Fibroblast of skin of back (primary cell): ENCODE results near the gene WEE2. TPM values are rescaled to one million over a fixed set of nuclear protein-coding genes. Genes with fewer than 3 reads are reported as not detected.
A peak's percentile ranks its signal among the peaks of the same experiment; 100 is the strongest.
"Not testable (repeated sequence)": the region's sequence is repeated elsewhere in the genome, so short reads cannot be mapped to it uniquely, and the experiment has no call there.

Source experiments
- DNase-seq: peaks from one replicate; pipeline ENCODE4 v3.0.0-alpha.2; 2013
- polyA plus RNA-seq, 2 experiments: library from polyadenylated mRNA; unstranded; fragments of 120-200 nt; gene quantifications; one replicate each; pipeline ENCODE4 v1.2.1, GENCODE V29; 2013; ENCODE audit not compliant: insufficient read length in 2 of 2

WEE2 gene
- polyA plus RNA-seq (2013, experiment 1 of 2; ENCODE audit: insufficient read length) = not detected
- not detected for polyA plus RNA-seq (2013, experiment 2 of 2; ENCODE audit: insufficient read length)

DNA sequence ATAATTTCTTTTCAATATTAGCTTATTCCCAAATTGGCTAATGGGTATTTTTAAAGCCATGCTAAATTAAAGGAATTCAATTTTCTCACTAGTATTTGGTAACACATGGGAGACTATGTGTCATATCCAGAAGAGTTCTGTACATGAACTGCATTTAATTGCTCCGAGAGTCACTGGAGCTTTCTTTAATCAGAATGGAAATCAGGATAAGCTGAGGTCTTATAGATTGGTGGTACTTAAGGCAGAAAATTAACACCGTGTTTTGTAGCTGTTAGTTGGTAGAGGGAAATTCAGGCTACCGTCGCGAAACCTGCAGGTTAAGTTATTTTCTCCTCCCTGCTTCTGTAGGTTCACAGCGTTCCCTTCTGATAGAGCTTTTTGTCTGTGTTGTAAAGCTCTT lies at the start of gene WEE2:
Gene WEE2 (plus strand): TSS at position 3 of the 400 bp plus-strand sequence. CDS start 406 bp downstream, outside the sequence.
- no peak for DNase-seq

DNA sequence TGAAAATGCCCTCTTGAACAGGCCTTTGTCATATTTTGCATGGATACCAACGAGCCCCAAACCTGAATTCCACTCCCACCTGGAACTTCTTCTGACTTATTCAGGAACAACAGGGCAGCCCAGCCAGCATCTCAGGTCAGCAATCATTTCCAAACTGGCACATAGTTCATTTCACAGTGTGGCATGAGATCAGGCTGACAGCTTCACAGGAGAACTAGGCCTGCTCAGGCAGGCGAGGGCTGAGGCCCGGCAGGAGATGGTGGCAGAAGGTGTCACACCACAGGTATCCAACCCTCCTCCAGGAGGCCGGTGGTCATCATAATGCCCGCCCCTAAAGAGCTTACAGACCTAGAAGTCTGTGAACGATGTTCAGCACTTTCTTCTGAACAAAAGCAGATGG lies 48.7 kb upstream of the WEE2 start:
- DNase-seq = no peak

- no peak for DNase-seq
Observed at GRCh38 chr7:141660259-141660658, 47.9 kb upstream of the WEE2 start.

DNA sequence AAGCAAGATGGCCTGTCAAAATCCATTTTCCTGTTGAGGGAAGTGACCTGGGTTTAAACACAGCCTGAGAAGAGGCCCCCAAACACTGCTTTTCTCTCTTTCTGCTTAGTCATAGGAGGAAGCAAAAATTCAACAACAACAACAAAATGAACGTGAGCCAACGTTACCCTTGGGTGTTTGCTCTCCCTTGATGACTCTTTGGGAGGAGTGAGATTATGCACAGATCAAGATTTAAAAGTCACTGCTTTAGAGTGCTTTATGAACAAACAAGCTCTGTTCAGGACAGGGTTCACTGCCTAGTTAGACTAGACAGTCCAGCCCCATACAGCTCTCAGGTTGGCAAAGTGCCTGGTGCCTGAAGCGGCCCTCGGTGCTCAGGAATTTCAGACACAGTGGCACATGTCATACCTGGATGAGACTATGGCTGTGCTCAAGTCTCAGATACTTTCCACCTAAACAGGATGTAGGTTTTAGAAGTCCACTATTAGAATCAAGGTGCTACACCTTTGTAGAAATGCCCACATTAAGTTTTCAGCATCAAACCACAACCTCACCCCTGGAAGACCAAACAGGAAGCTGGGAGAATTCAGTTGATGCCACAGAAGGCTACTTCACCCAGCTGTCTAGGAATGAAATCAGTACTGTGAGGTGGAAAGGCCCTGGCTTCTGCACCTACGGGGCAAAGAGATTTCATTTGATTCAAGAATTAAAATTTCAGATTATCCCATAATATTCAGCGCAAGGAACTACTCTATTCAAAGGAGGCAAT lies 44.9 kb upstream of the WEE2 start:
- DNase-seq = no peak

DNA sequence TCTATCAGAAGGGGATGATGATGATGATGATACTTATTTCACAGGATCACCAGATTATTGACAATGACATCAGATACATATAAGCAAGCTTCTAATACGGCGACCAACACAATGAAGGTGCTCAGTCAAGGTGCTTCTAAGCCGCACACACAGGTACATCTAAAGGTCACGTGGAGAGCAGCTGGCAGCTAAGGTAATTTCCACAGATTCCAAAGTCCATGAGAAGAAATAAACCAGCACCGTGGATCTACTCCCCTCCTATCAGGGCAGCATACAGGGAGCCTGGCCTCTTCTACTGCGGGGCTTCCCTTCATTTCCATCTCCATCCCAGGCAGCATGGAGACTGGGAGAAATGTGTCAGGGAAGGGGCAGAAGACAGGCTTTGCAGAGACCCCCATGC lies 43.7 kb upstream of the WEE2 start:
- no peak for DNase-seq

DNA sequence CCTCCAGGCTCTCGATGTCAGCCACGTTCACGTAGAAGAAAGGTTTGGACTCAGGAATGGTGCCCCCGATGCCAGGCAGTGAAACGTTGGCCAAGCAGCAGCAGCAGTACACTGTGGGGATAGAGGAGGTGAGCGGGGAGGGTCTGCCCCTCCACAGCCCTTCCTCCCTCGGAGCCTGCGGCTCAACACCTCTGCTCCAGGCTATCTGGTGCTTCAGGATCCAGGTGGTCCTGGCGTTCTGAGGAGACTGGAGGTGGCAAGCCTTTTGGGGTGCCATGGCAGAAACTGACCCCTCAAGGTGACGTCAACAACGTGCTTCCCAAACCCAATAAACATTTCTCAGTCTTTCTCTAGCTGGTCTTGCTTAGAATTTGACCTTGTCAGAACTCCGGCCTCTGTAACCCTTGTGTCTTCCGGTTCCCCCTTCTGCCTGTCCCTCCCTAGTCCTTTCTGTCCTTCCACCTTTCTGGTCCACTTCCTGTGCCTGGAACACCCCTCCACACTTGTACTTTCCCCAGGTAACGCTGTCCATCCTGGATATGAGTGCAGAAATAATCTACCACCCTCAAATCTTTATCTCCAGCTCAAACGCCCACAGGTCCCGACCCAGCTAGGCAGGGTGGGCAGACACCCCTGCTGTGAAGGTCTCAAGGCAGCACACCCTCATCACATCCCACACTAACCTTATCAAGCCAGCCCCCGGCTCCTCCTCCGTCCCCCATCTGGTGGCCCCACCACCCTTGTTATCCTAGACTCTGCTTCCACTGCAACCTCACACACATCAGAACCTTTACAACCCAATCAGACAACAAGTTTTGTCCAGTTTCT lies 42.7 kb upstream of the WEE2 start:
- no peak for DNase-seq

DNA sequence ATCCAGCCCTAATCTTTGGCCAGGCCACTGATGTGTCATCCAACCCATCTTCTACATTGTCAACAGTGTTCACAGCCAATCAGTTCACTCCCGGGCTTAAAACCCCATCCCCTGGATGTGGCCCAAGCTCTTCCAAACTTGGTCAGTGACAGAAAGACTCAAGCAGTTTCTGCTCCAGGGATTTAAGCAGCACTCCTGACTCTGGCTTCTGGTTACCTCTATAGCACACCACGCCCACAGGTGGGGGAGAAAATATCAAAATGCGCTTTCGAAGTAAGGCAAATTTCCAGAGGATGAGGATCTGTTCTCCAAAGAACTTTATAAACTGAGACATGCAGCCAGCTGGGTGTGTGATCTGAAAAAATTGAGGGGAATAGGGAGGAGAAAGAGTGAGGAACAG lies 42.1 kb upstream of the WEE2 start:
- DNase-seq = no peak

- no peak for DNase-seq
Observed at GRCh38 chr7:141668853-141669252, 39.3 kb upstream of the WEE2 start.

GRCh38 chr7:141671705-141672496 lies 36.3 kb upstream of the WEE2 start:
- DNase-seq = no peak

GRCh38 chr7:141673346-141673745 lies 34.8 kb upstream of the WEE2 start:
- no peak for DNase-seq

DNA sequence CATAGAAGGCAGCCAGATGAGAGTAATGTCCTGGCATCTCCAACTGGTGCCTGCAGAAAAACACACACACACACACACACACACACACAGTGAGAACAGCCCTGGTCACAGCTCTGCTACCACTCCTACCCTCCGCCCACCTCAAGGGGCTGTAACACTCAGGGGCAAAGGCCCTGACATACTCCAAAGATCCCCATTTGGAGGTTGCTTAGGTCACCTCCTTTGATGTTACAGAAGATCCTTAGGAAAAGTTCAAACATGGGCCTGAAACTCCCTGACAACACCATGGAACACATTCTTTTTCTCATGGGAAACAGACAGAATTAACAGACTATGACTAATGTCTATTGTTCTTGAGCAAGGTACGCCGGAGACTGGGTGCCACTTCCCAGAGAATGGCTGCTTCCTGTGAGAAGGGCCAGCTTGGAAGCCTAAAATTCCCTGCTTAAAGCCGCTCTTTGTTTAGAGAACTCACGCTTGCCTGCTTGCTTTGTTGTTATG lies 33.9 kb upstream of the WEE2 start:
- peak; percentile 7 for DNase-seq

GRCh38 chr7:141674702-141675101 lies 33.5 kb upstream of the WEE2 start:
- DNase-seq = no peak

DNA sequence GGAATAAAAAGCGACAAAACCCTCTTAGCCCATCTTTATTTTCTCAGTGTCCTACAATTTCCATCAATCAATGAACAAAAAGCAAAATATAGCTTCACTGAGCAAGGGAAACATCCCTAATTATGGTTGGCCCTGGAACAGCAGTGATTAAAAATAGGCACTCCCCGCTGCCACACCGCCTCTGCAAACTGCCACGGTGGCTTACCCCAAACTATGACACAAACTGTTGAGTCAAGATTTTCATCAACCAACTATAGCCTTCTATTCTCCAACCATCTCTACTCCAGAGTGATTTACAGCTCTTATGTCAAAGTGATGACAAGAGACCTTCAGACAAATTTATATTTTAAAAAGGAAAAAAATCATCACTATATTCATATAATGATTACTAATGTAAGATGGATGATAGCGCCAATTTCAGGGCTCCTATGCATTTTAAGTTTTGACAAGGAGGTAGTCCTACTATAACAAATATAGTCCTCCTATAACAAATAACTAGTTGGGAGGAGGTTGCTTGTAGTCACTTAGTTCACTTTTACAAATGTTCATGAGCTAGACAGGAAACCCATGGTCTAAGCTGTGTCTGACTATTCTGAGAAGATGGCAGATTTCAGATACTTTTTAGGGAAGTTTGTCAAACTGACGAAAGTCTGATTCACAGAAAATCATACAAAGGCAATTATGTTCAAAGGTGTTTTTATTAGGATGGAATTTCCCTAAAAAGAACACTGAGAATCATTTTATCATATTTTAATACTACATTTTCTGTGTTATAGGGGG lies 32.5 kb upstream of the WEE2 start:
- no peak for DNase-seq

GRCh38 chr7:141676618-141677017 lies 31.5 kb upstream of the WEE2 start:
- no peak for DNase-seq

DNA sequence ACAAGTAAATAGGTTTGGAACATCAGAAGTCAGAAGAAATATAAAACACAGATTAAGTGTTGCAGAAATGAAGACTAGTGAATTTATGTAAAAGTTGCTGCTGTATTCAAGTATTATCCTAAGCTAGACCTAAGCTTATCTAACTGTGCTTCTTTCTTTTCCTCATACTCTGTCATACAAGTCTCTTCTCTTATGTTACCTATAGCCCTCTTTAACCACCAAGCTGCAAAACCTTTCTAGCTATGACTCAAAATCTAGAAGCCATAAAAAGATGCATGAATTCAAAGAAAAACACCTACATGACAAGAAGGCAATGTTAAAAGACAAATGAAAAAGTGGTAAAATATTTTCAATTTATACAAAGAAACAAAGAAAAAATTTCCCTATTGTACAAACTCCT lies 29.1 kb upstream of the WEE2 start:
- no peak for DNase-seq

GRCh38 chr7:141685285-141686023 lies 22.7 kb upstream of the WEE2 start:
- DNase-seq = no peak

- no peak for DNase-seq
Observed at GRCh38 chr7:141686074-141686473, 22.1 kb upstream of the WEE2 start.

DNA sequence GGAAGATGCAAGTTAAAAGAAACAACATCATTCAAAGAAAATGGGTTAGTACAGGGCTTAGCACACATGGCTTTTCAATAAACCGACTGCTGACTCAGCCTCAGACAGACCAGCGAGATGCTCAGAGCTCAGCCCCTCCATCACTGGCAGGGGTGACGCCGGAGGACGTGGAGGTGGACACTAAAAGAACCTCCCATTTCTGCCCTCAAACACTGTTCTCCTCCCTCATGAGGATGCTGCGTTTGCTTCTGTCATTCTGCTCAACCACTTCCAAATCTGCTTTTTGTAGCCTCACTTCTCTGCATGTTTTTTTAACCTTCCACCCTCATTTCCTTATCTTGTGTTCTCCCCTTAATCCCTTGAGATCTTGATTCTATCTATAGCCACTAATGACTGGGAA lies 21.5 kb upstream of the WEE2 start:
- no peak for DNase-seq

- no peak for DNase-seq
Observed at GRCh38 chr7:141688043-141688442, 20.1 kb upstream of the WEE2 start.

GRCh38 chr7:141689072-141689825 lies 18.9 kb upstream of the WEE2 start:
- not testable (repeated sequence) for DNase-seq
